Breast epithelium (tissue), 4 donors: ENCODE results near the gene SETD7. TPM values are rescaled to one million over a fixed set of nuclear protein-coding genes. Genes with fewer than 3 reads are reported as not detected.
"Not testable (repeated sequence)": the region's sequence is repeated elsewhere in the genome, so short reads cannot be mapped to it uniquely, and the experiment has no call there.

Experiments used
- DNase-seq, 2 donors: peaks; one replicate each; pipeline ENCODE4 v3.0.0-alpha.2; 2019; ENCODE audit warnings: low spot score in 2 of 2
- H3K27ac ChIP-seq, 2 donors: fragments of 200-600 bp; sonication (generic) in 1 of 2; one replicate each; pipeline ENCODE4 v1.5.1; 2016 to 2019; ENCODE audit warnings: mild to moderate bottlenecking in 1 of 2
- H3K27me3 ChIP-seq, 2 donors: fragments of 200-600 bp; sonication (generic) in 1 of 2; one replicate each; pipeline versions ENCODE4 v1.5.1 to v1.6.0; 2017 to 2019; ENCODE audit warnings: control low read depth in 1 of 2, mild to moderate bottlenecking in 1 of 2
- H3K36me3 ChIP-seq: fragments of 200-600 bp; one replicate; pipeline ENCODE4 v1.5.1; 2019
- H3K4me1 ChIP-seq, 2 donors: fragments of 200-600 bp; sonication (generic); one replicate each; pipeline ENCODE4 v1.5.1; 2016 to 2019; ENCODE audit warnings: control low read depth in 1 of 2
- H3K4me3 ChIP-seq, 3 donors: fragments of 200-600 bp; sonication (generic); 1 replicate in 2 of 3; 2 replicates in 1 of 3; pipeline ENCODE4 v1.5.1; 2016 to 2019; ENCODE audit warnings: mild to moderate bottlenecking in 3 of 3, moderate library complexity in 2 of 3
- H3K9me3 ChIP-seq, 2 donors: fragments of 200-600 bp; sonication (generic) in 1 of 2; one replicate each; pipeline ENCODE4 v1.5.1; 2016 to 2019; ENCODE audit warnings: control low read depth in 1 of 2
- CTCF ChIP-seq, 3 donors: fragments of 450-650 bp; IDR thresholded peaks; one replicate each; pipeline ENCODE4 v1.5.1; 2016 to 2017; ENCODE audit warnings: antibody characterized with exemption in 3 of 3, mild to moderate bottlenecking in 3 of 3, moderate library complexity in 3 of 3
- POLR2A ChIP-seq: fragments of 450-650 bp; IDR thresholded peaks from one replicate; pipeline ENCODE4 v1.6.1; 2016; ENCODE audit warnings: antibody characterized with exemption, mild to moderate bottlenecking, moderate library complexity
- POLR2AphosphoS5 ChIP-seq, 3 donors: sonication (generic); formaldehyde crosslinking; IDR thresholded peaks; one replicate each; pipeline ENCODE4 v1.6.1; 2017; ENCODE audit warnings: antibody characterized with exemption in 3 of 3
- intact Hi-C: fragments of 100-400 bp; cut with DNase I; formaldehyde crosslinking; loops from one replicate; pipeline ENCODE4 v1.15.1; 2023; ENCODE audit warnings: low total_unique reads
- total RNA-seq, 3 donors: library from RNA; depleted of rRNA; stranded (reverse); fragments of >200 nt; gene quantifications; one replicate each; pipeline ENCODE4 v1.1.0, GENCODE V29; 2016

The SETD7 gene
- total RNA-seq, 3 donors from 2014 or later = 54.9 to 100 (median 63.6) TPM

GRCh38 chr4:139472852-139473251 is 83.2 kb downstream of the SETD7 start:
- intact Hi-C loops = no loop called here
- no peak for TF ChIP-seq CTCF (IDR thresholded peaks at IDR 0.05)
- no peak for TF ChIP-seq POLR2AphosphoS5 (IDR thresholded peaks at IDR 0.05)
- TF ChIP-seq POLR2A = no peak
- H3K4me1 ChIP-seq = no peaks in the 10 kb centered on the region
- no peaks in the 10 kb centered on the region for H3K27me3 ChIP-seq
- H3K27ac ChIP-seq = no peak overlapping the region
- no peak overlapping the region for H3K4me3 ChIP-seq
- peaks cover 0 to 5% of the 10 kb centered on the region in 2 donors for H3K9me3 ChIP-seq
- no peaks in the 10 kb centered on the region for H3K36me3 ChIP-seq
- DNase-seq = no peak

- no peak for TF ChIP-seq POLR2AphosphoS5 (IDR thresholded peaks at IDR 0.05)
- no peak for TF ChIP-seq CTCF (IDR thresholded peaks at IDR 0.05)
- no peak for TF ChIP-seq POLR2A
- DNase-seq = no peak
- H3K27ac ChIP-seq = no peak overlapping the region
- no peaks in the 10 kb centered on the region for H3K27me3 ChIP-seq
- H3K4me1 ChIP-seq = no peaks in the 10 kb centered on the region
- intact Hi-C loops = no loop called here
- H3K36me3 ChIP-seq = no peaks in the 10 kb centered on the region
- H3K4me3 ChIP-seq = no peak overlapping the region
- peaks cover 0 to 5% of the 10 kb centered on the region in 2 donors for H3K9me3 ChIP-seq
Measured at GRCh38 chr4:139470997-139471665, 84.9 kb downstream of the SETD7 start.

GRCh38 chr4:139470295-139470694 is 85.7 kb downstream of the SETD7 start:
- Histone ChIP-seq H3K9me3 (peaks cover 0 to 5% of the 10 kb centered on the region in 2 donors), H3K27me3 (no peaks in the 10 kb centered on the region), H3K4me3 (no peak overlapping the region), H3K36me3 (no peaks in the 10 kb centered on the region), H3K4me1 (no peaks in the 10 kb centered on the region), H3K27ac (no peak overlapping the region)
- DNase-seq = no peak
- no peak for TF ChIP-seq CTCF (IDR thresholded peaks at IDR 0.05)
- TF ChIP-seq POLR2A = no peak
- TF ChIP-seq POLR2AphosphoS5 (IDR thresholded peaks at IDR 0.05) = no peak
- intact Hi-C loops = no loop called here

GRCh38 chr4:139469869-139470268 is 86.2 kb downstream of the SETD7 start:
- Histone ChIP-seq H3K9me3 (peaks cover 0 to 5% of the 10 kb centered on the region in 2 donors), H3K4me1 (no peaks in the 10 kb centered on the region), H3K36me3 (no peaks in the 10 kb centered on the region), H3K4me3 (no peak overlapping the region), H3K27ac (no peak overlapping the region), H3K27me3 (no peaks in the 10 kb centered on the region)
- DNase-seq = no peak
- intact Hi-C loops = no loop called here
- no peak for TF ChIP-seq POLR2AphosphoS5 (IDR thresholded peaks at IDR 0.05)
- no peak for TF ChIP-seq CTCF (IDR thresholded peaks at IDR 0.05)
- TF ChIP-seq POLR2A = no peak

GRCh38 chr4:139469216-139469615 is 86.8 kb downstream of the SETD7 start:
- H3K27me3 ChIP-seq = no peaks in the 10 kb centered on the region
- no peak for DNase-seq
- peaks cover 0 to 5% of the 10 kb centered on the region in 2 donors for H3K9me3 ChIP-seq
- no peak for TF ChIP-seq CTCF (IDR thresholded peaks at IDR 0.05)
- TF ChIP-seq POLR2A = no peak
- TF ChIP-seq POLR2AphosphoS5 (IDR thresholded peaks at IDR 0.05) = no peak
- no peaks in the 10 kb centered on the region for H3K36me3 ChIP-seq
- H3K27ac ChIP-seq = no peak overlapping the region
- H3K4me3 ChIP-seq = no peak overlapping the region
- H3K4me1 ChIP-seq = no peaks in the 10 kb centered on the region
- intact Hi-C loops = no loop called here

GRCh38 chr4:139468756-139469155 is 87.3 kb downstream of the SETD7 start:
- H3K27me3 ChIP-seq, H3K36me3 ChIP-seq, DNase-seq, H3K9me3 ChIP-seq, H3K4me3 ChIP-seq, intact Hi-C loops, H3K4me1 ChIP-seq, H3K27ac ChIP-seq: not testable (repeated sequence)
